ENCODE data around the gene HDGFL2.

The HDGFL2 gene

DNA sequence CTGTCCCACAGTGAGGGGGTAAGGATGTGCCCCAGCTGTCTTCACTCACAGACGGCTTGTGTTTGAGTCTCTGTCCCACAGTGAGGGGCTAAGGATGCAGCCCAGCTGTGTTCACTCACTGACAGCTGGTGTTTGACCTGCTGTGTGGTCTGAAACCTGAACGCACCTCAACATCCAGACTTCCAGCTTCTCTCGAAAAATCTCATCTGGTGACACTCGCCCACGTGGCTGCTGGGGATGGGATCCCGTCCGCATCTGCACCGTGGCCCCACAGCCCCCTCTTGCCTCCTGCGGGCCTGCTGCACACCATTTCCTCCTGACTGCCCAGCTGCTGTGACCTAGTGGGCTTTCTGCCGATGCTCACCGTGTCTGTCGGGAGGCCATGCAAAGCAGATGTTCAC, 42.3 kb upstream of the HDGFL2 start:
- peaks cover 35% of the 10 kb centered on the region for H3K36me3 ChIP-seq (ENCODE audit: control insufficient read depth, insufficient read depth, low read length)

DNA sequence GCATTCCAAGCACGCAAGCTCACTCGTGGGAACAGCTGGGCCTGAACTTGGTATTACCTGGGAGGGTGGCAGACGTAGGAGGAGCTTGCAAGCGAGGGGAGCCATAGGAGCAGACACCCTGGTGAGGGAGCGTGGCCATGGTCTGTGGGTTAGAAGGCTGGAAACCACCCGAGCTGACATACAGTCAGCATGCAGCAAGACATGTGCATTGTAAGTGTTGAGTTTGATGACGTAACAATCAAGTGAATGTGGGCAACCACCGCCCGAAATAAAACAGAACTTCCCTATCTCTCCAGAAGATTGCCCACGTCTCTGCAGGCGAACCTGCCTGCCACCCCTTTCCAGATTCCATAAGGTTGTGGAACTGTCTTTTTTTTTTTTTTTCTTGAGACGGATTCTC, 41.3 kb upstream of the HDGFL2 start:
- H3K79me2 ChIP-seq (ENCODE audit: control insufficient read depth, insufficient read depth, low read length) = peaks cover 3% of the 10 kb centered on the region
- H3K56ac ChIP-seq (ENCODE audit: low read length) = no peak overlapping the region
- H2BK5ac ChIP-seq (ENCODE audit: low read length) = no peak overlapping the region
- H2BK120ac ChIP-seq (ENCODE audit: low read depth, low read length) = no peak overlapping the region
- H3K36me3 ChIP-seq (ENCODE audit: control insufficient read depth, insufficient read depth, low read length) = peaks cover 30% of the 10 kb centered on the region
- no peak overlapping the region for H3K23ac ChIP-seq (ENCODE audit: low read length)
- no CpG with 5 or more reads among the region's 12 CpGs for WGBS (ENCODE audit: extremely low coverage, insufficient coverage, low lambda C conversion rate)
- H3K27me3 ChIP-seq (ENCODE audit: insufficient read depth, low read length, poor library complexity) = no peaks in the 10 kb centered on the region
- DNase-seq = no peak
- H3K27ac ChIP-seq (ENCODE audit: low read depth, low read length) = no peak overlapping the region
- no peak overlapping the region for H4K5ac ChIP-seq (ENCODE audit: low read length)
- no peak overlapping the region for H3K4me2 ChIP-seq (ENCODE audit: low read length)
- no peak overlapping the region for H3K18ac ChIP-seq (ENCODE audit: low read length)
- H3K4ac ChIP-seq (ENCODE audit: low read depth, low read length) = no peak overlapping the region
- no peak overlapping the region for H4K8ac ChIP-seq (ENCODE audit: low read depth, low read length)
- H2BK15ac ChIP-seq (replicated peaks; ENCODE audit: low read depth) = no peak overlapping the region
- no peak overlapping the region for H3K4me3 ChIP-seq (ENCODE audit: low read length)
- no peaks in the 10 kb centered on the region for H3K4me1 ChIP-seq (ENCODE audit: control insufficient read depth, low read depth, low read length)
- H3K9ac ChIP-seq (ENCODE audit: low read length) = no peak overlapping the region
- H2AK5ac ChIP-seq (ENCODE audit: low read length) = no peak overlapping the region
- peaks cover 4% of the 10 kb centered on the region for H3K79me1 ChIP-seq (ENCODE audit: low read length)

More for the DNA sequence above, 42.3 kb upstream of the HDGFL2 start:
- H3K56ac ChIP-seq (ENCODE audit: low read length) = no peak overlapping the region
- H2AK5ac ChIP-seq (ENCODE audit: low read length) = no peak overlapping the region
- H3K18ac ChIP-seq (ENCODE audit: low read length) = no peak overlapping the region
- H3K79me2 ChIP-seq (ENCODE audit: control insufficient read depth, insufficient read depth, low read length) = no peaks in the 10 kb centered on the region
- no peak overlapping the region for H3K4me3 ChIP-seq (ENCODE audit: low read length)
- no peak overlapping the region for H3K4me2 ChIP-seq (ENCODE audit: low read length)
- H3K9ac ChIP-seq (ENCODE audit: low read length) = no peak overlapping the region
- H4K5ac ChIP-seq (ENCODE audit: low read length) = no peak overlapping the region
- H2BK120ac ChIP-seq (ENCODE audit: low read depth, low read length) = no peak overlapping the region
- no peak overlapping the region for H2BK15ac ChIP-seq (replicated peaks; ENCODE audit: low read depth)
- no peak for DNase-seq
- peaks cover 8% of the 10 kb centered on the region for H3K79me1 ChIP-seq (ENCODE audit: low read length)
- no peak overlapping the region for H3K23ac ChIP-seq (ENCODE audit: low read length)
- H4K8ac ChIP-seq (ENCODE audit: low read depth, low read length) = no peak overlapping the region
- H3K27me3 ChIP-seq (ENCODE audit: insufficient read depth, low read length, poor library complexity) = no peaks in the 10 kb centered on the region
- no peak overlapping the region for H2BK5ac ChIP-seq (ENCODE audit: low read length)
- no CpG with 5 or more reads among the region's 12 CpGs for WGBS (ENCODE audit: extremely low coverage, insufficient coverage, low lambda C conversion rate)
- H3K27ac ChIP-seq (ENCODE audit: low read depth, low read length) = no peak overlapping the region
- H3K4me1 ChIP-seq (ENCODE audit: control insufficient read depth, low read depth, low read length) = no peaks in the 10 kb centered on the region
- no peak overlapping the region for H3K4ac ChIP-seq (ENCODE audit: low read depth, low read length)

DNA sequence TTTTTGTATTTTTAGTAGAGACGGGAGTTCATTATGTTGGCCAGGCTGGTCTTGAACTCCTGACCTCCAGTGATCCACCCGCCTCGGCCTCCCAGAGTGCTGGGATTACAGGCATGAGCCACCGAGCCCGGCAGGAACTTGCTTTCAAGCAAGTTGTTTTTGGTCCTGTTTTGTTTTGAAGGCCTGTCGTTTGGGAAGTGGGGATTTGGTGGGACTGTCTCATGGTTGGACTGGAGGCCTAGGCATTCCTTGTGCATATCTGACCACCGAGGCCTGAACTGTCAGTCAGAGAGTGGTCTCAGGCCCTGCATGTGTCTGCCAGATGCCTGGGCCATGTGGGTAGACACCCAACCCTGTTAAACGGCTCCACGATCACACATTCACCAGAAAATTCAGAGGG, 40.8 kb upstream of the HDGFL2 start:
- Histone ChIP-seq H4K8ac (ENCODE audit: low read depth, low read length) (no peak overlapping the region), H3K23ac (ENCODE audit: low read length) (no peak overlapping the region), H2BK5ac (ENCODE audit: low read length) (no peak overlapping the region), H3K9ac (ENCODE audit: low read length) (no peak overlapping the region), H3K4me1 (ENCODE audit: control insufficient read depth, low read depth, low read length) (no peaks in the 10 kb centered on the region), H2AK5ac (ENCODE audit: low read length) (no peak overlapping the region), H3K79me1 (ENCODE audit: low read length) (peaks cover 4% of the 10 kb centered on the region), H2BK120ac (ENCODE audit: low read depth, low read length) (no peak overlapping the region), H3K4me3 (ENCODE audit: low read length) (no peak overlapping the region), H3K27me3 (ENCODE audit: insufficient read depth, low read length, poor library complexity) (no peaks in the 10 kb centered on the region), H3K18ac (ENCODE audit: low read length) (no peak overlapping the region), H3K4ac (ENCODE audit: low read depth, low read length) (no peak overlapping the region), H3K56ac (ENCODE audit: low read length) (no peak overlapping the region), H2BK15ac (replicated peaks; ENCODE audit: low read depth) (no peak overlapping the region), H3K4me2 (ENCODE audit: low read length) (no peak overlapping the region), H3K27ac (ENCODE audit: low read depth, low read length) (no peak overlapping the region), H4K5ac (ENCODE audit: low read length) (no peak overlapping the region), H3K79me2 (ENCODE audit: control insufficient read depth, insufficient read depth, low read length) (peaks cover 3% of the 10 kb centered on the region), H3K36me3 (ENCODE audit: control insufficient read depth, insufficient read depth, low read length) (peaks cover 30% of the 10 kb centered on the region)
- WGBS (ENCODE audit: extremely low coverage, insufficient coverage, low lambda C conversion rate) = no CpG with 5 or more reads among the region's 9 CpGs
- no peak for DNase-seq

DNA sequence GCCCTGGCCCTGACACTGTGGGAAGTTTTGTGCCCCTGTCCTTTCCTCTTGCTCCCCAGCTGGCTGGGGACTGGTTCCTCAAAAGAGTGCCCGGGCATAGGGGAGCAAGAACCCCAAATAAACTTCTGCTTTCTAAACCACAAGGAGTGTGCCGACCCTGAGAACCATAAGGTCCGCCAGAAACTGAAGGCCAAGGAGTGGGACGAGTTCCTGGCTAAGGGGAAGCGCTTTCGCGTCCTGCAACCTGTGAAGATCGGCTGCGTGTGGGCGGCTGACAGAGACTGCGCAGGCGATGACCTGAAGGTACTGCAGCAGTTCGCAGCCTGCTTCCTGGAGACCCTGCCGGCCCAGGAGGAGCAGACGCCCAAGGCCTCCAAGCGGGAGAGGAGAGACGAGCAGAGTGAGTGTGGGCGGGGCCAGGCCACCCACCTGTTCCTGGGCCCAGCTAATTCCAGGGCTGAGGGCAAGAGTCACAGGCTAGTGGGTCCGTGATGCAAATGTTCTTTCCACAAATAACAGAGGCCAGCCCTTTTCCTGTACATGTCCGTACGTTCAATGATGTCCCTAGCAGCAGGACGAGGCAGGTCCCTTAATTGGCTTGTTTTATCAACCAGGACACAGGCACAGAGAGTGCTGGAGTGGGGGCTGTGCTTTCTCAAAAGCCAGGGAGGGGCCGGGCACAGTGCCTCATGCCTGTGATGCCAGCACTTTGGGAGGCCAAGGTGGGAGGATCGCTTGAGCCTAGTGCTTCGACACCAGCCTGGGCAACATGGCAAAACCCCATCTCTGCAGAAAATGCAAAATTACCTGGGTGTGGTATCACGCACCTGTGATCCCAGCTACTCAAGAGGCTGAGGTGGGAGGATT, 40.1 kb upstream of the HDGFL2 start:
- peaks cover 5% of the 10 kb centered on the region for H3K79me2 ChIP-seq (ENCODE audit: control insufficient read depth, insufficient read depth, low read length)
- WGBS (ENCODE audit: extremely low coverage, insufficient coverage, low lambda C conversion rate) = no CpG with 5 or more reads among the region's 26 CpGs
- no peak overlapping the region for H3K23ac ChIP-seq (ENCODE audit: low read length)
- H3K4ac ChIP-seq (ENCODE audit: low read depth, low read length) = no peak overlapping the region
- no peak overlapping the region for H3K4me2 ChIP-seq (ENCODE audit: low read length)
- no peak overlapping the region for H2BK5ac ChIP-seq (ENCODE audit: low read length)
- no peak for DNase-seq
- no peak overlapping the region for H3K18ac ChIP-seq (ENCODE audit: low read length)
- no peak overlapping the region for H3K9ac ChIP-seq (ENCODE audit: low read length)
- H4K5ac ChIP-seq (ENCODE audit: low read length) = no peak overlapping the region
- no peak overlapping the region for H3K56ac ChIP-seq (ENCODE audit: low read length)
- no peak overlapping the region for H3K27ac ChIP-seq (ENCODE audit: low read depth, low read length)
- H4K8ac ChIP-seq (ENCODE audit: low read depth, low read length) = no peak overlapping the region
- no peaks in the 10 kb centered on the region for H3K4me1 ChIP-seq (ENCODE audit: control insufficient read depth, low read depth, low read length)
- H2AK5ac ChIP-seq (ENCODE audit: low read length) = no peak overlapping the region
- no peak overlapping the region for H2BK15ac ChIP-seq (replicated peaks; ENCODE audit: low read depth)
- peaks cover 32% of the 10 kb centered on the region for H3K36me3 ChIP-seq (ENCODE audit: control insufficient read depth, insufficient read depth, low read length)
- peaks cover 6% of the 10 kb centered on the region for H3K79me1 ChIP-seq (ENCODE audit: low read length)
- H3K4me3 ChIP-seq (ENCODE audit: low read length) = no peak overlapping the region
- H2BK120ac ChIP-seq (ENCODE audit: low read depth, low read length) = no peak overlapping the region
- no peaks in the 10 kb centered on the region for H3K27me3 ChIP-seq (ENCODE audit: insufficient read depth, low read length, poor library complexity)

DNA sequence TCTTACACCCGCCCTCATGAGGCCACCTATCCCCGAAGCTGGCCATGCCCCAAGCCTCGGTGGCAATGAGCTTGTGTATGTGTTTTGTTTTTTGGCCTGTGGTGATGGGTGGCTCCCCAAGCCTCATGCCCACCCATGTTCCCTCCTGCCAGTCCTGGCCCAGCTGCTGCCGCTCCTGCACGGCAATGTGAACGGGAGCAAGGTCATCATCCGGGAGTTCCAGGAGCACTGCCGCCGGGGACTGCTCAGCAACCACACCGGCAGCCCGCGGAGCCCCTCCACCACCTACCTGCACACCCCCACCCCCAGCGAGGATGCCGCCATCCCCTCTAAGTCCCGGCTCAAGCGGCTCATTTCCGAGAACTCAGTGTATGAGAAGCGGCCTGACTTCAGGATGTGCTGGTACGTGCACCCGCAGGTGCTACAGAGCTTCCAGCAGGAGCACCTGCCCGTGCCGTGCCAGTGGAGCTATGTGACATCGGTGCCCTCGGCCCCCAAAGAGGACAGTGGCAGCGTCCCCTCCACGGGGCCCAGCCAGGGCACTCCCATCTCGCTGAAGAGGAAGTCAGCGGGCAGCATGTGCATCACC, 39.1 kb upstream of the HDGFL2 start:
- no peak overlapping the region for H2BK5ac ChIP-seq (ENCODE audit: low read length)
- no peak overlapping the region for H3K4ac ChIP-seq (ENCODE audit: low read depth, low read length)
- H3K79me2 ChIP-seq (ENCODE audit: control insufficient read depth, insufficient read depth, low read length) = peaks cover 9% of the 10 kb centered on the region
- no peaks in the 10 kb centered on the region for H3K27me3 ChIP-seq (ENCODE audit: insufficient read depth, low read length, poor library complexity)
- H2BK15ac ChIP-seq (replicated peaks; ENCODE audit: low read depth) = no peak overlapping the region
- H3K18ac ChIP-seq (ENCODE audit: low read length) = no peak overlapping the region
- peaks cover 33% of the 10 kb centered on the region for H3K36me3 ChIP-seq (ENCODE audit: control insufficient read depth, insufficient read depth, low read length)
- H3K79me1 ChIP-seq (ENCODE audit: low read length) = peaks cover 10% of the 10 kb centered on the region
- H3K23ac ChIP-seq (ENCODE audit: low read length) = no peak overlapping the region
- no peak overlapping the region for H3K9ac ChIP-seq (ENCODE audit: low read length)
- H4K8ac ChIP-seq (ENCODE audit: low read depth, low read length) = no peak overlapping the region
- no peak overlapping the region for H3K27ac ChIP-seq (ENCODE audit: low read depth, low read length)
- no peak overlapping the region for H4K5ac ChIP-seq (ENCODE audit: low read length)
- H3K56ac ChIP-seq (ENCODE audit: low read length) = no peak overlapping the region
- WGBS (ENCODE audit: extremely low coverage, insufficient coverage, low lambda C conversion rate) = no CpG with 5 or more reads among the region's 28 CpGs
- no peak overlapping the region for H2AK5ac ChIP-seq (ENCODE audit: low read length)
- H3K4me1 ChIP-seq (ENCODE audit: control insufficient read depth, low read depth, low read length) = no peaks in the 10 kb centered on the region
- no peak overlapping the region for H2BK120ac ChIP-seq (ENCODE audit: low read depth, low read length)
- no peak overlapping the region for H3K4me2 ChIP-seq (ENCODE audit: low read length)
- no peak for DNase-seq
- H3K4me3 ChIP-seq (ENCODE audit: low read length) = no peak overlapping the region

Data from mesendoderm (in vitro differentiated cells).